ENCODE measurements around the gene PPP1R9A.

Gene PPP1R9A

GRCh38 chr7:94908323-94909178 lies 1.2 kb downstream of the PPP1R9A start:
- in situ Hi-C loops (cut with MboI; ENCODE audit: low sequenced_read_pairs) = no loop called here

GRCh38 chr7:94909179-94909466 lies 1.7 kb downstream of the PPP1R9A start:
- in situ Hi-C loops (cut with MboI; ENCODE audit: low sequenced_read_pairs) = no loop called here

DNA sequence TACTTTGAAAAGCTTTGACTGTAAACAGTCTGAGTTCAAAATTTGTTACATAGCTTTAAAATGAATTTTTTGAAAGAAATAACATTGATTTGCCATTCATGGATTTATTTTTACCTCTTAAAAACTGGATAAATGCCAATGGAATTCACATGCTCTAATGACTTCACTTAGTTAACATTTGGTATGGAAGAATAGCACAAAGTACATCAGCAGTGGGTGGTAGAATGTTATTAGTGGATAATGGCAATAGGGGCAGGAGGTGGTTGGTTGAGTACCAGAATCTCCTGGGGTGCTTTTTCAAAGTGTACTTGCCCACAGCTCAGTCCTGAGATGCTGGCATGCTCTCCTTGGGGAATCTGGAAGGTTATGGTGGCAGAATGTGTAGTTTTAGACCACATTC lies 4.7 kb downstream of the PPP1R9A start:
- in situ Hi-C loops (cut with MboI; ENCODE audit: low sequenced_read_pairs) = no loop called here

- in situ Hi-C loops (cut with MboI; ENCODE audit: low sequenced_read_pairs) = no loop called here
Observed at GRCh38 chr7:94913391-94913790, 6.0 kb downstream of the PPP1R9A start.

- in situ Hi-C loops (cut with MboI; ENCODE audit: low sequenced_read_pairs) = no loop called here
Observed at GRCh38 chr7:94921911-94922310, 14.5 kb downstream of the PPP1R9A start.

DNA sequence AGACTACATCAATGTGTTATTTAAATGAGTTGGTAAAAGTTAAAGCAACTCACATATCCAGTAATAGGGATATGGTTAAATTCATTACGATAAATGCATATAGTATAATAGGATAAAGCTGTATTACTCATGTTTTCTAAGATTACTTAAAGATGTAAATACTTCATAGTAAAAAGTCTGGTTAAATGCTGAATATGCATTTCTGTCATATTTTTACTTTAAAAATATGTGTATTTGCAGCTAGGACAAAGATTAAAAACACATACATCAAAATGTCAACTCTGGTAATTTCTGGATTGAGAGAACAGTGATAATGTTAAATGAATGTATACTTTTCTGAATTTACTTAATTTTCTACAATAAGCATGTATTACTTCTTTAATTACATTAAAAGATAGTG lies 15.1 kb downstream of the PPP1R9A start:
- in situ Hi-C loops (cut with MboI; ENCODE audit: low sequenced_read_pairs) = no loop called here

GRCh38 chr7:94923412-94923811 lies 16.0 kb downstream of the PPP1R9A start:
- in situ Hi-C loops (cut with MboI; ENCODE audit: low sequenced_read_pairs) = no loop called here

GRCh38 chr7:94928168-94928707 lies 20.8 kb downstream of the PPP1R9A start:
- in situ Hi-C loops (cut with MboI; ENCODE audit: low sequenced_read_pairs) = no loop called here

GRCh38 chr7:94933256-94933990 lies 26.0 kb downstream of the PPP1R9A start:
- in situ Hi-C loops (cut with MboI; ENCODE audit: low sequenced_read_pairs) = no loop called here

DNA sequence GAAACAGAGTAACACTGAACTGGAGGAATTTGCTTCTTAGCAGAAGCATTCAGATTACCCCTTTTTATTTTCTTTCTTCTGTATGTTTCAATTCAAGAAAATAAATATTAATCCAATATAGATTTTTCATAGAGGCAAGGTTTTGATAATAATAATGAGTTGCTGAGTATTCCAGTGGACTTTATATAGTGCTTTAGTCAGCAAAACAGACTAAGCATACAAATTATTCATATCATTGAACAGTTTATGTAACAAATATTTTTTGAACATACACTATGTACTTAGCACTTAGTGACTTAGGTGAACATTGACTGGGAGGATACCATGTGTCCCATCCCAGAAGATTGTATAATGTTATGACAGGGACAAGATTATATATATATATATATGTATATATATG lies 32.0 kb downstream of the PPP1R9A start:
- in situ Hi-C loops (cut with MboI; ENCODE audit: low sequenced_read_pairs) = no loop called here

DNA sequence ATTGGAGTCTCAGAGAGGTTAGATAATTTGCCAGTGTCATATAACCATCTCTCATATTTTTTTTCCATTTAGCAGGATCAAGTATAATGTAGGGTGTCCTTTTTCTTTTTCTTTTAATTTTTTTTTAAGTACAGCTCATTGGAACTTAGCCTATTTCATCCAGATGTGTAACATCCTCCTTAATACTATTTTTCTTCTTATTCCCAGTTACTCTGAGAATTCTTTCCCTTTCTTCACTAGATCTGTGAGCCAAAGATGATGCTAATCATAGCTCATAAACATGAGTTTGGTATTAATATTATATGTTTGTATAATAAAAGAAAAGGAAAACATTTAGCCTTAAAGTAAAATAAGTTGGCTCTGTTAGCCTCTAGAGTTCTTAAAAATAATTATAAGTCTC lies 32.8 kb downstream of the PPP1R9A start:
- in situ Hi-C loops (cut with MboI; ENCODE audit: low sequenced_read_pairs) = no loop called here

DNA sequence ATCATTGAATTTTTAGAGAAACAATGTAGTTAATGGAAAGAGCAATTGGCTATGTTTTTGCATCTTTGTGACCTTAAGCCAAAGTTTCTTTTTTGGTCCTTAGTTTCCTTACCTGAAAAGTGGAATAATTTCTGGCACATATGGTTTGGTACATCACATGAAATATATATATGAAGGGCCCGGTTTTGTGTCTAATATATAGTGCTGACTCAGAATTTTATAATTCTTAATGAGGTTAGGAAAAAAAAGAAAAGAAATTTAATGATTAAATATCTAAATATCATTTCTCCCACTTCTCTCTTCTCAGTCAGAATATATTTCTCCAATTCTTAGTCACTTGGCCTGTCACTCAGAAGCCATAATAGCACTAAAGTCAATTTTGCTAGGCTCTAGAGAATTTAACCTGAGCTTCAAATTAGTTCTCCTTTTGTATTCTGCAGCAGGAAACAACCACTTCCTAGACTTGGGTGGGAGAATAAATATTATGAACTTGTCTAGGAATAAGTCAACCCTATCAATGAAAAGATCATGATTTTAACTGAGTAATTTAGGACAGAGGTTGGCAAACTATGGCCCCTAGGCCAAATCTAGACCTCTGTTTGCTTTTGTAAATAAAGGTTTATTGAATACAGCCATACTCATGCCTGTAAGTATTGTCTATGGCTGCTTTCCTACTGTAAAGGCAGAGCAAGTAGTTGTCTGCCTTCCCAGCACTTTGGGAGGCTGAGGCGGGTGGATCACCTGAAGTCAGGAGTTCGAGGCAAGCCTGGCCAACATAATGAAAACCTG lies 34.6 kb downstream of the PPP1R9A start:
- in situ Hi-C loops (cut with MboI; ENCODE audit: low sequenced_read_pairs) = no loop called here

DNA sequence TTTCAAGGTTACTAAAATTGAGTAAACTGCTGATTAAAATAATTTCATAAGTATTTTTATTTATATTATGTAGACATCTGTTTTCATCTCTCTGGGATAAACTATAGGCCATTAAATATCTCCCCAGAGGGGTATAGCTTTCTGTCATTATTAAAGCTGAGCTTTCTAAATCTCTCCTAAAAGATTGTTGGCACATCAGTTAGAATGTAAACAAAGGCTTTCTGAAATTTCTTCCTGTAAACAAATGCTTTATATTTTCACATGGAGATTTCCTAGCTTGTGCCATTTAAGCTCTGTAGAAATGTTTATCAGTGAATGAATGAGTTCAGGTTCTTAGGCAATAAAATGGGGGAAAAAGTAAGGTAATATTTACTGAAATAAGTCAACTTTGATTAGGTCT lies 35.7 kb downstream of the PPP1R9A start:
- in situ Hi-C loops (cut with MboI; ENCODE audit: low sequenced_read_pairs) = no loop called here

GRCh38 chr7:94949532-94949931 lies 42.1 kb downstream of the PPP1R9A start:
- in situ Hi-C loops (cut with MboI; ENCODE audit: low sequenced_read_pairs) = no loop called here

DNA sequence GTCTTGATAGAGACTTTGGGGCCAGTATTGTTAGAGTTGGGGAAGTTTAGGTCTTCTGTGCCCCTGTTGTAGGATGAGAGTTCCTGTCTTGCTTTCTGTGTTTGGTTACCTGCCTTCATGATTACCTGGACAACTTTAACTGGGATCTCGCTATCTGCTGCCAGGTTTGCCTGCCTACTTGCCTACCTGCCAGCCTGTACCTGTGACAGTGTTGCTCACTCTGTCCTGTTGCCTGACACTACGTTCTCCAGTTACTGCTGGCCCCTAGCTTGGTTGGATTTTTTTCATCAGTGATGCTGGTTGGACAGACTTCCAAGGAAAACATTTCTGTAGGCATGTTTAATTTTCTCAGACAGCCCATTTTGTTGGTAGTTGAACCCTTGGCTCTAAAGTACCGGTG lies 48.4 kb downstream of the PPP1R9A start:
- in situ Hi-C loops (cut with MboI; ENCODE audit: low sequenced_read_pairs) = no loop called here

DNA sequence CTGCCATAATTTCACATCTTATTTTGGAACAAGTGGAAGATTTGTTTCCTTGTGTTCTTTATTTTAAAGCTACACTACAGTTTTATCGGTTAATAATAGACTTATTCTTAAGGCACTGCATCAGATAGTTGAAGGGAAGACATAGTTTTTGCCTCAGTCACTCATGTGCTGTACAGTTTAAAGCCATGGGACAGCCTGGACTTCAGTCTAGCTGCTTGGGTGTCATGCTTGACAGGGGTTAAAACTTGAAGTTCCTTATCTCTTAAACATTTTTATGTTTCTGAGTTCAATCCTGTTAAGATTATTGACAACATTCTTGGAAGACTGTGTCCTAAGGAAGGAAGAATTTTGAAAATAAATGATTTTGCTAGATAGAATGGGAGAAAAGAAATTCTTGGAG lies 49.7 kb downstream of the PPP1R9A start:
- in situ Hi-C loops (cut with MboI; ENCODE audit: low sequenced_read_pairs) = no loop called here

DNA sequence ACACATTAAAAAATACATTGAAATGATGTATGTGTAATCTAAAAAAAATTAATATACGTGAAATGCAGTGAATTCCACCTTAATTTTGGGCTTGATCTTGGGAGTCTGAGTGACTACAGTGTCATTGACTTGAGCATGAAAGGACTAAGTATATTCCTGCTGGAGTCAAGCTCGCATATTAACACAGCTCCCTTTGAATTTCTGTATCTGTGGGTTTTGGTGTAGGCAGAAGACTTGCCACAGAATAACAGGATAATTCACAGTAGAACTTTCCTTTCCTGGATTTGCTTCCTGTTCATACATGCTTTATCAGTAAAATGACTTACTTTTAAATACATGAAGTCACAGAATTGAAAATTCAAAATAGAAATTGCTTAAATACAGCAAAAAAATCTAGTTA lies 55.3 kb downstream of the PPP1R9A start:
- in situ Hi-C loops (cut with MboI; ENCODE audit: low sequenced_read_pairs) = no loop called here

DNA sequence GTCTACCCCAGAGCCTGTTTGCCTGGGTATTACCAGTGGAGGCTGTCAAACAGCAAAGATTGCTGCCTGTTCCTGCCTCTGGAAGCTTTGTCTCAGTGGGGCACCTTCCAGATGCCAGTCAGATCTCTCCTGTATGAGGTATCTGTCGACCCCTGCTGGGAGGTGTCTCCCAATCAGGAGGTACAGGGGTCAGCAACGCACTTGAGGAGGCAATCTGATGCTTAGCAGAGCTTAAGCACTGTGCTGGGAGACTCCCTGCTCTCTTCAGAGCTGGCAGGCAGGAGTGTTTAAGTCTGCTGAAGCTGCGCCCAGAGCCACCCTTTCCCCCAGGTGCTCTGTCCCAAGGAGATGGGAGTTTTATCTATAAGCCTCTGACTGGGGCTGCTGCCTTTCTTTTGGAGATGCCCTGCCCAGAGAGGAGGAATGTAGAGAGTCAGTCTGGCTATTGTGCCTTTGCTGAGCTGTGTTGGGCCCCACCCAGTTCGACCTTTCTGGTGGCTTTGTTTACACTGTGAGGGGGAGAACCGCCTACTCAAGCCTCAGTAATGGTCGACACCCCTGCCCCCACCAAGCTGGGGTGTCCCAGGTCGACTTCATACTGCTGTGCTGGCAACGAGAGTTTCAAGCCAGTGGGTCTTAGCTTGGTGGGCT lies 62.2 kb downstream of the PPP1R9A start:
- in situ Hi-C loops (cut with MboI; ENCODE audit: low sequenced_read_pairs) = no loop called here

DNA sequence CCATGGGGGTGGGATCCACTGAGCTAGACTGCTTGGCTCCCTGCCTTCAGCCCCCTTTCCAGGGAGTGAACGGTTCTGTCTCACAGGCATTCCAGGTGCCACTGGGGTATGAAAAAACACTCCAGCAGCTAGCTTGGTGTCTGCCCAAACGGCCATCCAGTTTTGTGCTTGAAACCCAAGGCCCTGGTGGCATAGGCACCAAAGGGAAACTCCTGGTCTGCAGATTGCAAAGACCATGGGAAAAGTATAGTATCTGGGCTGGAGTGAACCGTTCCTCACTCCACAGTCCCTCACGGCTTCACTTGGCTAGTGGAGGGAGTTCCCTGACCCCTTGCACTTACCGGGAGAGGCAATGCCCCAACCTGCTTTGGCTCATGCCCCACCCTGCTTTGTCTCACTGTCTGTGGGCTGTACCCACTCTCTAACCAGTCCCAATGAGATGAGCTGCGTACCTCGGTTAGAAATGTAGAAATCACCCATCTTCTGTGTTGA lies 62.7 kb downstream of the PPP1R9A start:
- in situ Hi-C loops (cut with MboI; ENCODE audit: low sequenced_read_pairs) = no loop called here

- in situ Hi-C loops (cut with MboI; ENCODE audit: low sequenced_read_pairs) = no loop called here
Observed at GRCh38 chr7:94971051-94971867, 63.9 kb downstream of the PPP1R9A start.
